A549 (cell line): ENCODE results near the gene SLC22A16.

Experiments used
- HOXA7 ChIP-seq: fragments of 250-450 bp; sonication (Bioruptor Pico); IDR thresholded peaks from 2 replicates; pipeline ENCODE4 v1.5.0; 2020; ENCODE audit warnings: mild to moderate bottlenecking, moderate library complexity
- POLR2AphosphoS2 ChIP-seq: conservative IDR thresholded peaks from 2 replicates; pipeline ENCODE4 v1.6.1; 2012; ENCODE audit warnings: low read length, improper control_type of control experiment, inconsistent platforms
- TF ChIP-seq, protein P1 (sequence below): fragments of 250-450 bp; sonication (Bioruptor Pico); IDR thresholded peaks from 2 replicates; pipeline ENCODE4 v1.5.0; 2021; ENCODE audit warnings: mild to moderate bottlenecking, moderate library complexity, borderline replicate concordance
- TF ChIP-seq, protein P2 (sequence below): fragments of >200 bp; sonication (Bioruptor Twin); formaldehyde crosslinking; IDR thresholded peaks from 3 replicates; pipeline ENCODE4 v1.5.1; 2016

DNA sequence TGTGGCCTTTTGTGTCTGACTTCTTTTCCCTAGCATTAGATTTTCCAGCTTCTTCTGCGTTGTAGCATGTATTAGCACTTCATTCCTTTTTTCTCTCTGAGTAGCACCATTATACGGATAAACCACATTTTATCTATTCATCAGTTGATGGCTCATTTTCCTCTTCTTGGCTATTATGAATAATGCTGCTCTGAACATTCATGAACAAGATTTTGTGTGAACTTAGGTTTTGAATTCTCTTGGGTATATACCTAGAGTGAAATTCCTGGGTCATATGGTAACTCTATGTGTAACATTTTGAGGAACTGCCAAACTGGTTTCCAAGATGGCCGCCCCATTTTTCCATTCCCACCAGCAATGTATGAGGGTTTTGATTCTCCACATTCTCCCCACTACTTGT, 28.7 kb downstream of the SLC22A16 start:
- TF ChIP-seq, protein P1, sequence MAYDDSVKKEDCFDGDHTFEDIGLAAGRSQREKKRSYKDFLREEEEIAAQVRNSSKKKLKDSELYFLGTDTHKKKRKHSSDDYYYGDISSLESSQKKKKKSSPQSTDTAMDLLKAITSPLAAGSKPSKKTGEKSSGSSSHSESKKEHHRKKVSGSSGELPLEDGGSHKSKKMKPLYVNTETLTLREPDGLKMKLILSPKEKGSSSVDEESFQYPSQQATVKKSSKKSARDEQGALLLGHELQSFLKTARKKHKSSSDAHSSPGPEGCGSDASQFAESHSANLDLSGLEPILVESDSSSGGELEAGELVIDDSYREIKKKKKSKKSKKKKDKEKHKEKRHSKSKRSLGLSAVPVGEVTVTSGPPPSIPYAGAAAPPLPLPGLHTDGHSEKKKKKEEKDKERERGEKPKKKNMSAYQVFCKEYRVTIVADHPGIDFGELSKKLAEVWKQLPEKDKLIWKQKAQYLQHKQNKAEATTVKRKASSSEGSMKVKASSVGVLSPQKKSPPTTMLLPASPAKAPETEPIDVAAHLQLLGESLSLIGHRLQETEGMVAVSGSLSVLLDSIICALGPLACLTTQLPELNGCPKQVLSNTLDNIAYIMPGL = no peak
- no peak for TF ChIP-seq HOXA7 (CRISPR knock-in tag)
- TF ChIP-seq POLR2AphosphoS2 = no peak
- TF ChIP-seq, protein P2, sequence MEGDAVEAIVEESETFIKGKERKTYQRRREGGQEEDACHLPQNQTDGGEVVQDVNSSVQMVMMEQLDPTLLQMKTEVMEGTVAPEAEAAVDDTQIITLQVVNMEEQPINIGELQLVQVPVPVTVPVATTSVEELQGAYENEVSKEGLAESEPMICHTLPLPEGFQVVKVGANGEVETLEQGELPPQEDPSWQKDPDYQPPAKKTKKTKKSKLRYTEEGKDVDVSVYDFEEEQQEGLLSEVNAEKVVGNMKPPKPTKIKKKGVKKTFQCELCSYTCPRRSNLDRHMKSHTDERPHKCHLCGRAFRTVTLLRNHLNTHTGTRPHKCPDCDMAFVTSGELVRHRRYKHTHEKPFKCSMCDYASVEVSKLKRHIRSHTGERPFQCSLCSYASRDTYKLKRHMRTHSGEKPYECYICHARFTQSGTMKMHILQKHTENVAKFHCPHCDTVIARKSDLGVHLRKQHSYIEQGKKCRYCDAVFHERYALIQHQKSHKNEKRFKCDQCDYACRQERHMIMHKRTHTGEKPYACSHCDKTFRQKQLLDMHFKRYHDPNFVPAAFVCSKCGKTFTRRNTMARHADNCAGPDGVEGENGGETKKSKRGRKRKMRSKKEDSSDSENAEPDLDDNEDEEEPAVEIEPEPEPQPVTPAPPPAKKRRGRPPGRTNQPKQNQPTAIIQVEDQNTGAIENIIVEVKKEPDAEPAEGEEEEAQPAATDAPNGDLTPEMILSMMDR = no peak
